ENCODE measurements around the gene KLHL29. TPM values are rescaled to one million over a fixed set of nuclear protein-coding genes. Genes with fewer than 3 reads are reported as not detected.

The KLHL29 gene
- total RNA-seq, 1 experiment from 2014 or later = 2.4 TPM

DNA sequence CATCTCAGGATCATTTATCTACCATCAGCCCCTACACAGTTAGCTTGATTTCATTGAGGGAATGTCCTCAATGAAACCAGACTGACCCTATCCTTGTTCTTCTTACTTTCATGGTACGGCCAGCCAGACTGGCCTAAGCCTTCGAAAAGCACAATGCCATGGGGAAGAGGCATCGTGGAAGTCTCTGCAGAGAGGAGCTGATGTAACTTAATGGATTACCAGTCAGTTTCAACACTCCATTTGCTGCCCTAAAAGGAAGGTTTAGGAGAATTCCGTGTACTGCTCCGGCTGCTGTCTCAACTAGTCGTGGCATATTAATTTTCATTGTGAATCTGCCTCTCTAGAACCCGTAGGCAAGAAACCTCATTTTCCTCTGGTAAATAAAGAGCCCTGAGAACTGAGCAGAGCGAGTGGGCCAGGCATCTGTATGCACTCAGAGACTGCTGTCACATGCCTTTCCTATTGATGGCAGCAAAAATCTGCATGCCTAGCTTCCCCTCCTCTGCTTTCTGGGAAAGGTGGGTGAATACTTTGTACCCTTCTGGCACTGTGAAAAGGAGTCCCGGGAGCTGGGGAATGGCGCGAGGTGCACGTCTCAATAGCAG, 184.9 kb downstream of the KLHL29 start:
- Mint-ChIP-seq H3K9me3 (no peaks in the 10 kb centered on the region), H3K27me3 (ENCODE audit: low read depth) (peaks cover 1% of the 10 kb centered on the region; the same call in 1 of the 2 replicates), H3K4me3 (no peak overlapping the region), H3K27ac (no peak overlapping the region), H3K4me1 (peaks cover 21 to 30% of the 10 kb centered on the region in 2 experiments), H3K36me3 (ENCODE audit: insufficient read depth in 1 of 3, low read depth in 3 of 3) (no peaks in the 10 kb centered on the region)
- no CpG with 5 or more reads among the region's 12 CpGs for WGBS (ENCODE audit: extremely low coverage, insufficient read length, low lambda C conversion rate)
- H3K9me3 ChIP-seq (ENCODE audit: control insufficient read depth, low read depth, low read length) = no peaks in the 10 kb centered on the region
- no peaks in the 10 kb centered on the region for H3K27me3 ChIP-seq (ENCODE audit: insufficient read depth, low read length)
- H4K8ac ChIP-seq (replicated peaks; ENCODE audit: insufficient read length, low read depth, low read length) = no peak overlapping the region
- H2AFZ ChIP-seq (ENCODE audit: low read length) = no peak overlapping the region
- no peak overlapping the region for H4K91ac ChIP-seq (ENCODE audit: insufficient read length, low read depth, low read length)
- no peaks in the 10 kb centered on the region for H3K79me1 ChIP-seq (ENCODE audit: insufficient read depth, low read depth, low read length, poor library complexity, severe bottlenecking)
- no peak overlapping the region for H2BK15ac ChIP-seq (ENCODE audit: low read depth, low read length)
- H2BK120ac ChIP-seq (ENCODE audit: low read depth, low read length, poor library complexity, severe bottlenecking) = no peak overlapping the region
- H3K9ac ChIP-seq (ENCODE audit: extremely low read depth, insufficient read length, low read length) = no peak overlapping the region
- no peak overlapping the region for H3K18ac ChIP-seq (ENCODE audit: insufficient read length, low read depth, low read length)
- no peaks in the 10 kb centered on the region for H4K20me1 ChIP-seq (ENCODE audit: control insufficient read depth, insufficient read depth, insufficient read length)
- H3T11ph ChIP-seq (ENCODE audit: low read length) = no peak overlapping the region
- no peak overlapping the region for H2AK5ac ChIP-seq (ENCODE audit: insufficient read length, low read length)
- H3K4me2 ChIP-seq (ENCODE audit: insufficient read depth, insufficient read length, low read length) = no peak overlapping the region
- H3K14ac ChIP-seq (ENCODE audit: insufficient read depth, low read length) = no peak overlapping the region
- H3K23me2 ChIP-seq (ENCODE audit: insufficient read length, low read depth, low read length, poor library complexity, severe bottlenecking) = no peaks in the 10 kb centered on the region
- DNase-seq = no peak
- no peak for TF ChIP-seq CTCF (conservative IDR thresholded peaks at IDR 0.05)
- H3K4me1 ChIP-seq (ENCODE audit: insufficient read depth, low read length) = peaks cover 13% of the 10 kb centered on the region; the same call in 1 of the 2 replicates
- H3K23ac ChIP-seq (ENCODE audit: insufficient read length, low read depth, low read length) = no peak overlapping the region
- no peak overlapping the region for H3K56ac ChIP-seq (ENCODE audit: insufficient read length, low read depth, low read length)
- H2BK12ac ChIP-seq (ENCODE audit: insufficient read length, low read depth, low read length) = no peak overlapping the region
- no peak overlapping the region for H2BK5ac ChIP-seq (ENCODE audit: insufficient read length, low read length)
- H3K4ac ChIP-seq (ENCODE audit: low read depth, low read length) = no peak overlapping the region
- H3K79me2 ChIP-seq (ENCODE audit: insufficient read depth, low read length) = no peaks in the 10 kb centered on the region; the same call in 1 of the 2 replicates
- no peak overlapping the region for H3K27ac ChIP-seq (ENCODE audit: insufficient read length, low read depth, low read length)
- H2BK20ac ChIP-seq (ENCODE audit: low read depth, low read length, poor library complexity, severe bottlenecking) = no peak overlapping the region
- H4K5ac ChIP-seq (ENCODE audit: insufficient read length, low read depth, low read length) = no peak overlapping the region
